Mesenteric fat pad (tissue), 1 donor: ENCODE results near the gene IRF5. TPM values are rescaled to one million over a fixed set of nuclear protein-coding genes. Genes with fewer than 3 reads are reported as not detected.
A peak's percentile ranks its signal among the peaks of the same experiment; 100 is the strongest.

Experiments
- DNase-seq: peaks from one replicate; pipeline ENCODE4 v3.0.0-alpha.2; 2020; ENCODE audit warnings: low spot score
- total RNA-seq: library from RNA; stranded (reverse); fragmentation: NEBNext Ultra II Directional; extraction: Animal tissue kit (Norgen Biotek cat#: 25700); gene quantifications from one replicate; pipeline ENCODE4 v1.2.1, GENCODE V29; 2021
- donor health status: DM: yes; HTN: yes; CAD: no.

Gene IRF5
- total RNA-seq, 1 donor from 2014 or later = 17.3 TPM

DNA sequence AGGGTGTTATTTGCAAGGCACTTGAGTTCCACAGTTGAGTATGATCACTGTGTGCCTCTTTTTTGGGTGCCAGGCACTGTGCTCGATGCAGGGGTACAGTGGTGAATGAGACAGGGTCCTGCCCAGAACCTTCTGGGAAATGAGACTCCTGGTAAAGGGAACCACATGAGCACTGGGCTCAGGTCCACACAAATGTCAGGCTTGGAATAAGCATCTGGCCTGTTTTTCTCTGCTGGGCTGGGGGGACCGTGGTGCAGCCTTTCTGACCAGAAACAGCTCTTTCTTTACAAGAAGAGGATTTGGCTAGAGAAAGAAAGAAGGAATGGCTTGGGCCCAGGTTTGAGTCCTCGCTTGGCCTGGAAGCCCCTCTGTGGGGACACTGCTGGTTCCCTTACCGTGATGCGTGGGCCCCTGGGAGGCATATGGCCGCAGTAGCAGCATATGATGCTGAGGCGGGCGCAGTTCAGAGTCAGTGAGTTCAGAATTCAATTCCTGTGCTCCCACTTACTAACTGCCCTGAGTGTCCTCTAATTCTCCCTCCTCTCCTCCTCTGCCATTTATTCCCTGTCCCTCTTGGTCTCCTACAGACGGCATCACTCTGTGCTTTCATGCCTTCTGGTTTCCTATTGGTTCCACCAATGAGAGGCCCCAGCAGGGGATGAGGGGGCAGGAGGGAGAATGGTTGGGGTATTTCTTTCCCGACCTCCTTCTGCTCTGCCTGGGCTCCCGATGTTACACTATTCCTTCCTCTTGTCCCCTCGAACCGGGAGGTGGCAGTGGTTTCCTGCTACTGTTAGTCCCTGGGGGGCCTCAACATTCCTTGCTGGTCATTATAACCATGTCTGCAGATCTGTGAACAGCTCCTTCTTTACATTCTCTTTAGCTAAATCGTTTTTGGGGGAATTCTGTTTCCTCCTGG, 17.6 kb upstream of the IRF5 start:
- peak; percentile 53 for DNase-seq

DNA sequence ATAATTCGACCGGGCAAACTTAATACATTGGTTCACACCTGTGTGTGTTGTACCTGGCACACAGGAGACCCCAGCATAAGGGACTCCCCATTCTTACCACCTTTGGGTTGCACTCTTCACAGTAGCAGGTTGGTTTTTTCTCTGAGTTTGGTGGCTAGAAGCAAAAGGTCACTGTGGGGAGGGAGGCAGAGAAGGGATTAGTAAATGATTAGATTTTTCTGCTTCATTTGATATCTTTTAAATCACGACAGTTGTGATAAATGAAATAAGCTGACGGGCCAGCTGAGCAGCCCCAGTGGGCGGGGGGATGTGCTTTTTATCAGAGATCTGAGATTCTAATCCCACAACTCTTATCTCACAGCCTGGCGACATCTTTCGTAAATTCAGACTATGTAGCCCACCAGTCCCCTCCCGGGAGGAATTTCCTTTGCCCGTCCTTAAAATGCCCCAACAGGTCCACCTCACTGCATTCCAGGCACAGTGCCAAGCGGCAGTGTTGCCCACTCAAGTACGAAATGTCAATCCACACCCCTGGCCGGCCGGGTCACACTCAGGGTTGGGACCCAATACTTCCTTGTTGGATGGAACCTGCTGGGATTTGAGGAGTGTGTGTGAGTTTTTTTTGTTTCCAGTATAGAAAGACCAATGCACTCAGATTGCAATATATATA, 16.7 kb upstream of the IRF5 start:
- peak; percentile 81 for DNase-seq

DNA sequence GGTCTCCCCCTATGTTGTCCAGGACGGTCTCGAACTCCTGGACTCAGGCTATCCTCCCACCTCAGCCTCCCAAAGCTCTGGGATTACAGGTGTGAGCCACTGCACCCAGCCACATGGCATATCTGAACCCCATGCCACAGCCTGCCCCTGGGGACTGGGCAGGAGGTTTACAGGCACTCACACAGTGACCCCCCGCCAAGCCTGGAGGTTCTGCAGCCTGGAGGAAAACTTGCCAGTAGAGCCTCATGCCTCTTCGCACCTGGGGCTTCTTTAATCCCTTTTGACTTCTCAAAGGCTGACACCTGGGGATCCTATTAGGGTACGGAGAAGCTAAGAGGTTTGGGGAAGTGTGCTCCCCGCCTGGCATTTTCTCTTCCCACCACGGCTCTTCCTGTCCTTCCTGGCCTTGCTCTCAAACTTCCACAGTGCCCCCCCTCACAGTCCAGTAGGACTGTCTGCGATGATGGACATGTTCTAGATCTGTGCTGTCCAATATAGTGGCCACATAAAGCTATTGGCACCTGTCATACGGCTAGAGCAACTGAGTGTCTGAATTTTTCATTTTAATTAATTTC, 15.8 kb upstream of the IRF5 start:
- DNase-seq = peak; percentile 59

DNA sequence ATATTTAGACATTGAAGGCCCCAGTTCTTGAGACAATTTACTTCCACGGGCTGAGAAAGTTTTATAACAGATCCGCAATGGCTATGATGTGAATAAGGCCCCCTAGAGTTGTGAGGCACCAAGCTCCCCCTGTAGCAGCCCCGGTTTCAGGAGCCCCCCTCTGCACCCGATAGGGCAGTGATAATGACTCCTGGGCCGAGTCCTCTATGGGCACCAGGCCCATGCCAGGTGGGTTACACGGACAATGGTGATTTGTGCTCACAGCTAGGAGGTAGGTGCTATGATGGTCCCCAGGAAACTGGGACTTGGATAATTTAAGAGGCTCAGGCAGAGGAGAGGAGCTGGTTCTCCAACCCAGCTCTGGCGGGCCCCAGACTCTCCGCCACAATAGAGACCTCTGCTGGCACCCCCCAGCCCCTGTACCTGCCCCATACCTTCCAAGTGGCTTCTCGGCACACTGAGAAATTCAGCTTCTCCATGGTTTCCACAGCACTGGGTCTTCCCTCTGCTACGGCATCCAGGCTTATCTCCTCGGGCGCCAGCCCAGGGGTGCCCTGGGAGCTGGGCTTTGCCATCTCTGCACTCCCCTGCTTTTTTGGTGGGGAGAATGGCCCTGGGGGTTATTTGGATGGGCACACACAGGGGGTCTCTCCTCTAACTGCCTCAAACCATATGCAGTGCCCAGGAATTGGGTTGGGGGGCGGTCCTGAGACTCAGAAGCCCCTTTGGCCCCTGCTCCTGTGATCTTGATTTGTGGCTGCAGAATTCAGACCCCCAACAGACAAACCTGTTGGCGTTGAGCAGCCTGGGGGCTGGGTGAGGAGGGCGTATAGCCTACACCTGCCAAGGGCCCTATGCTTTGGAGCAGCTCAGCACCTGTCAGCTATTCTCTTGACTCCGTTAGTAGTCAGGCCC, 15.0 kb upstream of the IRF5 start:
- peak; percentile 68 for DNase-seq

DNA sequence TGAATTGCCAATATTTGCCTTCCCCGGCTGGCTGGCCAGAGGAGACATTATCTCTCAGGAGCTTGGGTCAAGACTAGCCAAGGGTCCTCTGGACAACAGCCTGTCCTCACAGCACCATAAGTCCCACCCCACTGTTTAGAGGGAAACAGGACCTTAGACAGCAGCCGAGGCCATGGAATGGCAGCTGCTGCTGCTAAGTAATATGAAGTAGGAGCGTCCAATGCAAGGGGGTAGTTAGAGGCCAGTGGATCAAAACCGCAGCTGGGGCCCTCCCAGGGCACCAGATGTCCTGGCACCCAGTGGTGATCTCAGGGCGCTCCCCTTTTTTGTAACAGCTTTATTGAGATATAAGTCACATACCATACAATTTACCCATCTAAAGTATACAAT, 14.3 kb upstream of the IRF5 start:
- DNase-seq = peak; percentile 71

DNA sequence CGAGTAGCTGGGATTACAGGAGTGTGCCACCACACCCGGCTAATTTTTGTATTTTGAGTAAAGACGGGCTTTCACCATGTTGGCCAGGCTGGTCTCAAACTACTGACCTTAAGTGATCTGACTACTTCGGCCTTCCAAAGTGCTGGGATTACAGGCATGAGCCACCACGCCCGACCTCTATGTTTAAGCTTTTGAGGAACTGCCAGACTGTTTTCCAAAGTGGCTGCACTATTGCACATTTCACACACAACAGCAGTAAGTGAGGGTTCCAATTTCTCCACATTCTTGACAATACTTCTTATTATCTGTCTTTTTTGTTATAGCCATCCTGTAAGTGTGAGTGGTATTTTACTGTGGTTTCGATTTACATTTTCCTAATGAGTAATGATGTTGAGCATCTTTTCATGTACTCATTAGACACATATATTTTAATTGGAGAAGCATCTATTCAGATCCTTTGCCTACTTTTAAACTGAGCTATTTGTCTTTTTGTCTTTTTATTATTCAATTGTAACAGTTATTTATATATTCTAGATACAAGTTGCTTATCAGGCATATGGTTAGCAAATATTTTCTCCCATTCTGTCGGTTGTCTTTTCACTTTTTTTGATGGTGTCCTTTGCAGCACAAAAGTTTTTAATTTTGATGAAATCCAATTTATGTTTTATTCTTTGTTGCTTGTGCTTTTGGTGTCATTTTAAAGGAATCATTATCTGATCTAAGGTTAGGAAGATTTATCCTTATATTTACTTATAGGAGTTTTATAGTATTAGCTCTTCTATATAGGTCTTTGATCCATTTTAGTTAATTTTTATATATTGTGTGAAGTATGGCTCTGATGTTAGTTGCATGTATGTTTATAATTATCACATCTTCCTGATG, 12.8 kb upstream of the IRF5 start:
- no peak for DNase-seq

DNA sequence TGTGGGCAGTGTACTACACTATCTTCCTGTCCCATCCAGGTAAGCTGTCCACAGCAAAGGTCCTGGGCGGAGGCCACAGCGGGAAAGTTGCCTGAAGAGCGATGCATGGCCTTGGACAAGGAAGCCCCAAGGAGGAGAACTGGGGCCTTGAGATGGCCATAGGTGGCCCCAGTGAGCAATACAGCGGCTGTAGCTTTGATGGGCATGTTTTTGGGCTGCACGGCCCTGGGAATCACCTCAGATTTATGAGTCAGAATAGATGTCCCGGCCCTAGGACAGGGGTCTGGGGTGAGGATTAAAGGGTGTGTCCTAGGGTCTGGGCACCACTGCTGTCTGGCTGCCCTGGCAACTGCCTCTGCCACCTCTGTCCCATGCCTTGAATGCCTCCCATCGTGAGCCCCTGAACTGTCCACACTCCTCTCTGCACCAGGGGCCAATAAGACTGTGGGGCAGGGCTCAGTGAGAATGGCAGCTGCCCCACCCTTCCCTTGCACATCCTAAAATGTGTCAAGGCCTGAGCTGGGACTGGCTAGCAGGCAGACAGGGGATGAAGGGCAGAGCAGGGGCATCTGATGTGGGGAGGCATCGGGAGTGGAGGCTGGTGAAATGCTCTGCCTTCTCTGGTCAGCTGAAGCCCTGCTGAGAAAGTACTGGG, 9.4 kb upstream of the IRF5 start:
- DNase-seq = peak; percentile 67

DNA sequence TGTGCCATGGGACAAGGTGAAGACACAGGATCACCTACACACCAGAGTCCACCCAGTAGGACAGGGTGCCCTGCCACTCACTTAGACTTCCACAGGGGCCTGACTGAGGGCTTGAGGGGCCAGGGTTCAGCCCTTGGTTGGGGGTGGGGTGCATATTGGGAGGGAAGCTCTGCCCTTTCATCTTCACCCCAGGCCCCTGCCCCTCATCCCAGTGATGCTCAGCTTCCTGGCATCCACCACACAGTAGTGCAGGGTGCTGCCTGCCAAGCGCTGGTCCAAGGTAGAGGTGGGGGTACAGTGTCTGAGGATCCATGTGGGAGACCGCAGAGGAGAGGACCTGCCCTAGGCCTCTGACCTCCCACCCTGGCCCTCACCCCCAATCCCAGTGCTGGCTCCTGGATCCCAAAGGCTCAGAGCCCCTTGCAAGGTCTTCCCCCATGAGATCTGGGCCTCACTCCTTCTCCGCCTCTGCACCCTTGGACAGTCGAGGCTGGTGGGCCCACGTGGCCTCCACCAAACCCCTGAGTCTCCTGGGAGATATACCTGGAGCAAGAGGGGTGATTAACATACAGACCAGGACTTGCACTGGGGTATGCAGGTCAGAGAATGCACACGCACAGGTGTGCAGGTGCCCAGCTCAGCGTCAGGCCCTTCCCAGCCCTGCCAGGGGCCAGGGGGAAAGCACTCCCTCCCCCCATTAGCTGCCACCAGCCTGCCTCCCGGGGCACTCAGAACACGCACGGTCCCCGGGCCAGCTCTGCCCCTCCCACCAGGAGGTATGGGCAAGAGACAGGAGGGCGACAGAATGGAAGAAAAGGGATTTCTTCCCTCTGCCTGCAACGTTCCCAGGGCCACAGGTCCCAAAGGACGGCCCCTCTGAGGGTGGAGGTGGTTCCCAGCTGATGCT, 8.6 kb upstream of the IRF5 start:
- DNase-seq = peak; percentile 68

DNA sequence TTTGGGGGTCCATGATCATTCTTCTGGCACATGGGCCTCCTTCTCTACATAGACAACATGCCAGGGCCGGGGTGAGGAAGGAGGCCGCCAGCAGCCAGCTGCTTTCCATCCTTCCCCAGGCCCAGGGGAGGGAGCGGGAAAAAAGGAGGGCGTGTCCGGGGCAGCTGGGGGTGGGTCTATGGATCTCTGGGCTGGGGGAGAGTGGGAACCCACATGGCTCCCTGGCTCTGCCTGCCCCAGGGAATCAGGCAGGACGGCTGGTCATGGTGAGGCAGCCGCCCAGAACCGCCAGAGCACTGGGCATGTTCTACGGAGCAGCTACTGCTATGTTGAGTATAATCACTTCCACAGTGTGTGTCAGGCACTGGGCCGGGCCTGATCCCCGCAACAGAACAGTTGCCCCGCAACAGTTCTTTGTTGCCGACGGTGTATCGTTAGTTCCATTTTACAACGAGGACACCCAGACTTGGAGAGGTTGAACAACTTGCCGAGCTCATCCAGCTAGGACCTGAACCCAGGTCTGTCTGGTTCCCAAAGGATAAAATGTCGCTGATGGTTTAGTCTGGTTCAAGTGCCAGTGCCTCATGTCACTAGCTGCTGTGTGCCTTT, 6.4 kb upstream of the IRF5 start:
- peak; percentile 69 for DNase-seq

DNA sequence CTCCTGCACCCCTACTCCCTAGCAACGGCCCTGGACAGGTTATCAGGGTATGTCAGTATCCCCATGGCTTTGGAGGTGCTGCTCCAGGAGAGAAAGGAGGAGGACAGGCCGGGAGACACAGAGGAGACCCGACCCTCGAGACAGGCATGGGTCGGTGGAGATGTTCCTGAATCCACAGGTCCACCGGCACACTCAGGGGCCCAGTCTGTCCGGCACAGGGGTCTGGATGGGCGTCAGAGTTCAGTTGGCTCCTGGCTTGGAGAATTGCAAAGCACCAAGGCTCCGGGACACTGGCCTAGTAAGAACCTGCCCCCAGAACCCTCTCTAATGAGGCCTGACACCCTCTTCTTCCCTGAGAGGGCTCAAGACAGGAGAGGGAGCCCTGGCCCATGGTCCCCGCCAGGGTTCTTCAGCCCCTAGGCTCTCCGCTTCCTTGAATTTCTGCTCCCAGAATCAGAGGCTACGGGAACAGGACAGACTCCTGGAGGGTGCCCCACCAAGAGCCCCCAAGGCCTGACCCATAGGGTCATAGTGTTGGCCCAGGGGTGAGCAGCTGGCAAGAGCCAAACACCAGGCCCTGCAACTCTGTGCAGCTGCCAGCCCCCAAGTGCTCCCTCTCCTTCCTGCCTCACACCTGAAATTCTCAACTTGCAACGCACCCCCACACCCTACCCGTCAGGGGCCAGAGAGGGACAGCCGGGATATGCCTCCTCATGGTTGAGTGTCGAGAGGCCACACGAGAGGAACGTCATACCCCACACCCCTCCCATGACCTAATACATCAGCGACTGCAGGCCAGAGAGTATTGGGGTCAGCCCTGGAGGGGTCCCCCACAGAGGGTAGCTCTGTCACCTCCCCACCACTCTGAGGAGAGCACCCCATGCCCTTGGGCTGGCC, 5.5 kb upstream of the IRF5 start:
- DNase-seq = peak; percentile 73

DNA sequence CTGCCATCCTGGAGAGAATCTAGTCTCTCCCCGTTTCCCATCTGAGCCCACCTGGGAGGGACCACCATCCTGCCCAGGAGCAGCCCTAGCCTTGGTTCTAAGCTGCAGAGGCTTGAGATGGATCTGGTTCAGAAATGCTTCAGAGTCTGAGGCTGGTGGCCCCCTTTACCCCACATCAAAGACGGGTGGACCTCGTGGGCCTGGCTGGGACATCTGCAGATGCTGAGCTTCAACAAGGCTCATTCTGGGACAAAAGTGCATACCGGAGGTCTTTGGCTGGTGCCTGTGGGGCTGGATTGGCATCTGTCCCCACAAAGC, 4.9 kb upstream of the IRF5 start:
- peak; percentile 76 for DNase-seq

DNA sequence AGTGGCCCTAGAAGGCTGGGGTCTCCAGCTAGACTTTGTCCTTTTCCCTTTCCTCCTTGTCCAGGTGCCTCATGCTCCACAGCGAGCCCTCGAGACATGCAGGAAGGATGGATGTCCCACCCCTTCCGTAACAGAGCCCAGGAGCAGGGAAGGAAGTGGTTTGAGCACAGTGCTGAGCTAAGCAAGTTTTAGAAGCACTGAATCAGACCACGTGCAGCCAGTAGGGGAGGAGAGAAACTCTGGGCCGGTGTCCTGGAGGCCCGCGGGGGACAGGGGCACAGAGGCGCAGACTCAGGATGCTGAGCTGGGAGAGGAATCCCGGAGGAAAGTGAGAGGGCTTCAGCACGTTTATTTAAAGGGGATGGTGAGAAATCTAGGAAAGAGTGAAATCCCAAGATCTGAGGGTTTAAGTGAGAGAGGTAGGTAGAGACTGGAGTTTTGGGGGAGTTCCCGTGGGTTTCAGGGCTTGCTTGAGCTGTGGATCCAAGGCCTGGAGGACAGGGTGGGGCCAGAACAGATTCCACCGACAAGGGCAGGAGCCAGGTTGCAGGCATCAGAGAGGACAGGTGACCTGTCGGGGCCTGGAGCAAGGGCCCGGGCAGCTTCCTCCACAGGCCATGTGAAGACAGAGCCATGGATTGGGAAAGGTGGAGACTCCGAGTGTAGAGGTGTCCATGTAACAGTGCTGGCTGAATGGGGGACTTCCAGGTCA, 4.4 kb upstream of the IRF5 start:
- peak; percentile 75 for DNase-seq

DNA sequence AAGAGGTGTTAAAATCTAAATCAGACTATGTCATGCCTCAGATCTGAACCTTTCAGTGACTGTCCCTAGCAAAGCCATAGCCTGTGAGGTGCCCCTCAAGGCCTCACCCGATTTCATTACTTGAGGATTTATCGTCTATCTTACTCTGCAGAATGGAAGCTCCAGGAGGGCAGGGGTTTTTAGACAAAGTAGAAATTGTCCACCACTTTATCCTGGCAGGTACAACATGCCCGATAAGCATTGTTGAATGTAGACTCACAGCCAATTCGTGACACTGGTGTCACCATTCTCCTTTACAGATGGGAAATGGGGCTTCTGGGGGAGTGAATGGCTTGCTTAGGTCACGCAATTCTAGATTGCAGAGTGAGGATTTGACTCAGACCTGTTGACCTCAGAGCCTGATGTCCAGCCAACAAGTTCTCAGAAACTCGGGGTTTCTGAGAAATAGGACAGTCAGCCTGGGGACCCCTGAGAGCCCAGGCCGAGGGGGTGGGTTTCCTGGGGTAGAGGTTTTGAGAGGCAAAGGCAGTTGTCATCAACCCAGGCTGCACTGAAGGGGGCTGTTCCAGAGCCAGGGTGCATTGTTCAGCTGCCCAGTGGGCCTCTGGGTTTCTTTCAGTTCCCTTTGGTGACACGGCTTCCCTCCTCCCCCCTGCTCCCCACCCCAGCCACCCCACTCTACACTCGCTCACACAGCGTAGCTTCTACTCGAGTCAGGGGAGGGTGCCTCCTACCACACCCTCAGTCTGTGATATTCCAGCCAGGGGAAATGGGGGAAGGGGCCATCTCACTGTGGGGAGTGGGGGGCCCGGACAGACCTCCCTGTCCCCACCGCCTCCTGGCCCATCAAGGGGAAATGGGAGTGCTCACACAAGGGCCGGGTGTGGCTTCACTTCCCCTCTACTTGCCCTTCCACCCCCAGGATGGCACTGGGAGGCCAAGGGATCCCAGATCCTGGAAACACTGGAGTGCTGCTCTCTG, 3.1 kb upstream of the IRF5 start:
- DNase-seq = no peak

DNA sequence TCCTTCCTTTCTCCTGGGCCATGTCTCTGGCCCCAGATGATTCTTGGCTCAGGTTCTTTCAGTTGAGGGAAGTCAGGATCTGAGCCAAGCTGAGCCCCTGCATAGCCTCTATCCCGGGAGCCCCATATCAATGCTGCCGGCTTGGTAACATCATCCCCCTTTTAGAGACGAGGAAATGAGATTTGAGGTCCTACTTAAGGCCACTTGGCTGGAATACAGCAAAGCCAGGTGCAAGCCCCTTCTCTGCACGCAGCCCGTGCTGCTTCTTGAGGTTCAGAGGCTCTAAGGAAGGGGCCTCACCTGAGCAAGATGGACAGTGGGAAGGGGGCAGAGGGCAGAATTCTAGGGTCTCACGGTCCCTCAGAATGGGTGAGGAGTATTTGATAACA, 2.4 kb upstream of the IRF5 start:
- no peak for DNase-seq

DNA sequence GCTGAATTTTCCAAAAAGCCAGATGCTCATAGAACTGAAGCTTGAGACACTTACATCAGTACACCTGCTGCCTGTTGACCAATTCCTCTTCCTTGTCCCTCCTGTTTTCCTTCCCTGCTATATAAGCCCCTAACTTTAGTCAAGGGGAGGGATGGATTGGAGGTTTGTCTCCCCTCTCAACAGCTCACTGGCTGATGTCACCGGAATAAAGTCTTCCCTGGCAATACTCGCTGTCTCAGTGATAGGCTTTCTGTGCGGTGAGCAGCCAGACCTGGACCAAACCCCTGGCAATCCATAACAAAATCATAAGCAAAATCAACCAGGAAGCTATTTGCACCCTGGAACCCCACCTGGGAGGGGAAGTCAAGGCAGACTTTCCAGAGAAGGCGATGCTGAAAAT, 929 bp upstream of the IRF5 start:
- DNase-seq = no peak
